Neural cell (in vitro differentiated cells): ENCODE measurements around the gene SOCS4. TPM values are rescaled to one million over a fixed set of nuclear protein-coding genes. Genes with fewer than 3 reads are reported as not detected.

Source experiments
- H2AFZ ChIP-seq: fragments of 200-600, 300-800 bp; sonication (generic), shearing (Covaris generic); 2 replicates; pipeline ENCODE4 v1.6.0; 2014; ENCODE audit warnings: low read depth, mild to moderate bottlenecking, antibody characterized with exemption, low read length, moderate library complexity
- H3F3A ChIP-seq: fragments of 200-600 bp; shearing (Covaris generic); 2 replicates; pipeline ENCODE4 v1.6.1; 2016; ENCODE audit warnings: mild to moderate bottlenecking, moderate library complexity, mixed read lengths, antibody characterized with exemption, low read length; ENCODE audit not compliant: insufficient read depth, poor library complexity, severe bottlenecking
- H3K27ac ChIP-seq: fragments of 200-600, 300-800 bp; sonication (generic), shearing (Covaris generic); 2 replicates; pipeline ENCODE4 v1.5.1; 2014; ENCODE audit warnings: mild to moderate bottlenecking, low read length, moderate library complexity
- H3K27me3 ChIP-seq: fragments of 300-800, 200-600 bp; sonication (generic), shearing (Covaris generic); 2 replicates; pipeline ENCODE4 v1.6.0; 2014; ENCODE audit warnings: mild to moderate bottlenecking, low read depth, low read length, moderate library complexity; ENCODE audit not compliant: insufficient read depth
- H3K36me3 ChIP-seq: fragments of 300-800, 200-600 bp; sonication (generic), shearing (Covaris generic); 2 replicates; pipeline ENCODE4 v1.5.1; 2014; ENCODE audit warnings: mild to moderate bottlenecking, antibody characterized with exemption, low read length, moderate library complexity; ENCODE audit not compliant: insufficient read depth
- H3K4me2 ChIP-seq: fragments of 300-800, 200-600 bp; sonication (generic), shearing (Covaris generic); 2 replicates; pipeline ENCODE4 v1.6.0; 2014; ENCODE audit warnings: mild to moderate bottlenecking, low read length
- H3K4me3 ChIP-seq: fragments of 300-800, 200-600 bp; sonication (generic), shearing (Covaris generic); 2 replicates; pipeline ENCODE4 v1.5.1; 2014; ENCODE audit warnings: mild to moderate bottlenecking, low read length, moderate library complexity
- H3K79me2 ChIP-seq: fragments of 200-600 bp; shearing (Covaris generic); replicated peaks from 2 replicates; pipeline ENCODE4 v1.6.0; 2014; ENCODE audit warnings: mild to moderate bottlenecking, low read length, moderate library complexity; ENCODE audit not compliant: insufficient read depth
- H3K9ac ChIP-seq: fragments of 300-800, 200-600 bp; sonication (generic), shearing (Covaris generic); 2 replicates; pipeline ENCODE4 v1.6.1; 2016; ENCODE audit warnings: mild to moderate bottlenecking, low read length, mixed read lengths
- H3K9me2 ChIP-seq: fragments of 200-600 bp; shearing (Covaris generic); 2 replicates; pipeline ENCODE4 v1.6.1; 2016; ENCODE audit warnings: mild to moderate bottlenecking, low read length, mixed read lengths; ENCODE audit not compliant: insufficient read depth
- H3K9me3 ChIP-seq: fragments of 200-600, 300-800 bp; sonication (generic), shearing (Covaris generic); 2 replicates; pipeline ENCODE4 v1.6.1; 2016; ENCODE audit warnings: mild to moderate bottlenecking, mixed run types, low read length, moderate library complexity, mixed read lengths
- H4K20me1 ChIP-seq: fragments of 200-600 bp; shearing (Covaris generic); 2 replicates; pipeline ENCODE4 v1.6.1; 2016; ENCODE audit warnings: mild to moderate bottlenecking, mixed run types; ENCODE audit not compliant: insufficient read depth
- CTCF ChIP-seq: fragments of 450-650 bp; IDR thresholded peaks from 2 replicates; pipeline ENCODE4 v1.5.1; 2014; ENCODE audit warnings: antibody characterized with exemption, mild to moderate bottlenecking, moderate library complexity; ENCODE audit not compliant: poor library complexity, severe bottlenecking
- EP300 ChIP-seq: fragments of 450-650 bp; conservative IDR thresholded peaks from 2 replicates; pipeline ENCODE4 v1.6.1; 2014; ENCODE audit warnings: antibody characterized with exemption, mild to moderate bottlenecking, moderate library complexity; ENCODE audit not compliant: poor library complexity, severe bottlenecking
- EZH2 ChIP-seq: fragments of 200-600, 300-800 bp; shearing (Covaris generic), sonication (generic); IDR thresholded peaks from 2 replicates; pipeline ENCODE4 v1.6.1; 2014; ENCODE audit warnings: antibody characterized with exemption, low read length, borderline replicate concordance, mild to moderate bottlenecking; ENCODE audit not compliant: insufficient read depth, poor library complexity, severe bottlenecking
- MXI1 ChIP-seq: fragments of 450-650 bp; conservative IDR thresholded peaks from 2 replicates; pipeline ENCODE4 v1.6.1; 2014; ENCODE audit warnings: antibody characterized with exemption, mild to moderate bottlenecking; ENCODE audit not compliant: poor library complexity, severe bottlenecking
- POLR2AphosphoS5 ChIP-seq: IDR thresholded peaks from 2 replicates; pipeline ENCODE4 v1.6.1; 2012
- RAD21 ChIP-seq: fragments of 450-650 bp; conservative IDR thresholded peaks from 2 replicates; pipeline ENCODE4 v1.6.1; 2014; ENCODE audit warnings: antibody characterized with exemption, mild to moderate bottlenecking, moderate library complexity
- REST ChIP-seq: IDR thresholded peaks from 2 replicates; pipeline ENCODE4 v1.6.1; 2012; ENCODE audit warnings: borderline replicate concordance
- SMC3 ChIP-seq: fragments of 450-650 bp; conservative IDR thresholded peaks from 2 replicates; pipeline ENCODE4 v1.6.1; 2014; ENCODE audit warnings: antibody characterized with exemption, mild to moderate bottlenecking, moderate library complexity; ENCODE audit not compliant: poor library complexity
- TAF1 ChIP-seq: IDR thresholded peaks from 2 replicates; pipeline ENCODE4 v1.6.1; 2012; ENCODE audit warnings: low read depth
- polyA plus RNA-seq: library from polyadenylated mRNA; depleted of rRNA; stranded (reverse); fragments of >200 nt; gene quantifications from 2 replicates; pipeline ENCODE4 v1.2.3, GENCODE V29; 2014

SOCS4 gene
- polyA plus RNA-seq, 1 donor from 2014 or later, result 27.3 TPM

GRCh38 chr14:55094292-55095157, 67.5 kb downstream of the SOCS4 start:
- Histone ChIP-seq H3K27ac (no peak overlapping the region), H3K9me2 (no peaks in the 10 kb centered on the region), H2AFZ (no peak overlapping the region), H3K9me3 (no peaks in the 10 kb centered on the region), H3K79me2 (no peaks in the 10 kb centered on the region), H3K36me3 (no peaks in the 10 kb centered on the region), H3K27me3 (no peaks in the 10 kb centered on the region), H3F3A (no peaks in the 10 kb centered on the region), H3K4me2 (no peak overlapping the region), H3K9ac (no peak overlapping the region), H3K4me3 (no peak overlapping the region), H4K20me1 (no peaks in the 10 kb centered on the region)
- TF ChIP-seq RAD21 (no peak), CTCF (no peak), EZH2 (no peak)

GRCh38 chr14:55097881-55098560, 71.0 kb downstream of the SOCS4 start:
- Histone ChIP-seq H4K20me1 (no peaks in the 10 kb centered on the region), H3K36me3 (no peaks in the 10 kb centered on the region), H3K4me3 (no peak overlapping the region), H3K9me3 (no peaks in the 10 kb centered on the region), H2AFZ (no peak overlapping the region), H3K27me3 (no peaks in the 10 kb centered on the region), H3K9me2 (no peaks in the 10 kb centered on the region), H3K27ac (no peak overlapping the region), H3K79me2 (no peaks in the 10 kb centered on the region), H3K4me2 (no peak overlapping the region), H3K9ac (no peak overlapping the region), H3F3A (peaks cover 3% of the 10 kb centered on the region)
- no peak for TF ChIP-seq SMC3
- TF ChIP-seq TAF1, result no peak
- no peak for TF ChIP-seq POLR2AphosphoS5
- no peak for TF ChIP-seq MXI1

GRCh38 chr14:55098561-55098898, 71.5 kb downstream of the SOCS4 start:
- H3K9ac ChIP-seq, result no peak overlapping the region
- no peaks in the 10 kb centered on the region for H4K20me1 ChIP-seq
- H3K4me3 ChIP-seq, result no peak overlapping the region
- no peaks in the 10 kb centered on the region for H3K9me3 ChIP-seq
- no peaks in the 10 kb centered on the region for H3K9me2 ChIP-seq
- H3F3A ChIP-seq, result peaks cover 3% of the 10 kb centered on the region
- H3K36me3 ChIP-seq, result no peaks in the 10 kb centered on the region
- TF ChIP-seq EP300 (no peak), TAF1 (no peak), POLR2AphosphoS5 (no peak), CTCF (no peak), EZH2 (no peak), REST (no peak), MXI1 (no peak), RAD21 (no peak), SMC3 (no peak)
- H3K79me2 ChIP-seq, result no peaks in the 10 kb centered on the region
- H3K27ac ChIP-seq, result no peak overlapping the region
- no peak overlapping the region for H3K4me2 ChIP-seq
- no peaks in the 10 kb centered on the region for H3K27me3 ChIP-seq
- H2AFZ ChIP-seq, result no peak overlapping the region
